WTC11 (cell line): ENCODE results near the gene COL17A1. TPM values are rescaled to one million over a fixed set of nuclear protein-coding genes. Genes with fewer than 3 reads are reported as not detected.

Source experiments
- ATAC-seq: fragments of 200-7000 bp; cut with Tn5 transposase; 2 replicates; pipeline ENCODE4 v1.10.0; 2021; ENCODE audit warnings: mild to moderate bottlenecking, moderate library complexity
- CTCF ChIA-PET: fragments of 300-600 bp; sonication (Branson Sonifier 250); formaldehyde crosslinking; loops from one replicate; lab custom pipeline; 2021; ENCODE audit warnings: antibody characterized with exemption; lab: Charles Lee
- POLR2A ChIA-PET: fragments of 350-600 bp; sonication (Branson Sonifier 250); formaldehyde crosslinking; loops from one replicate; lab custom pipeline; 2021; ENCODE audit warnings: antibody characterized with exemption; lab: Charles Lee
- DNase-seq: peaks from one replicate; pipeline ENCODE4 v3.0.0; 2021; ENCODE audit warnings: low spot score
- H3K27ac Mint-ChIP-seq: 2 replicates; pipeline ENCODE4 v1.8.0; 2021; ENCODE audit warnings: mixed read lengths
- H3K27me3 Mint-ChIP-seq: 2 replicates; pipeline ENCODE4 v1.8.0; 2021; ENCODE audit warnings: low read depth, mild to moderate bottlenecking, moderate library complexity, mixed read lengths
- H3K36me3 Mint-ChIP-seq: 2 replicates; pipeline ENCODE4 v1.8.0; 2021; ENCODE audit warnings: mixed read lengths
- H3K4me1 Mint-ChIP-seq: 2 replicates; pipeline ENCODE4 v1.8.0; 2022; ENCODE audit warnings: mixed read lengths
- H3K4me3 Mint-ChIP-seq: 2 replicates; pipeline ENCODE4 v1.8.0; 2021; ENCODE audit warnings: mild to moderate bottlenecking, moderate library complexity, mixed read lengths
- H3K9me3 Mint-ChIP-seq: 2 replicates; pipeline ENCODE4 v1.8.0; 2021; ENCODE audit warnings: mixed read lengths
- CREB1 ChIP-seq: sonication (generic); formaldehyde crosslinking; IDR thresholded peaks from 2 replicates; pipeline ENCODE4 v1.8.0; 2023; ENCODE audit warnings: mild to moderate bottlenecking, missing genetic modification reagents
- FOXJ3 ChIP-seq: sonication (generic); formaldehyde crosslinking; IDR thresholded peaks from 2 replicates; pipeline ENCODE4 v1.9.0; 2021; ENCODE audit warnings: missing genetic modification reagents, mild to moderate bottlenecking, borderline replicate concordance
- FOXP1 ChIP-seq: sonication (generic); formaldehyde crosslinking; IDR thresholded peaks from 2 replicates; pipeline ENCODE4 v1.8.0; 2022; ENCODE audit warnings: missing genetic modification reagents, mild to moderate bottlenecking, moderate library complexity, borderline replicate concordance
- GTF2I ChIP-seq: fragments of 250-450 bp; sonication (Bioruptor Pico); conservative IDR thresholded peaks from 2 replicates; pipeline ENCODE4 v1.4.0; 2021; ENCODE audit warnings: mild to moderate bottlenecking
- JUN ChIP-seq: sonication (generic); formaldehyde crosslinking; IDR thresholded peaks from 2 replicates; pipeline ENCODE4 v1.8.0; 2023; ENCODE audit warnings: mild to moderate bottlenecking, missing genetic modification reagents
- MXD4 ChIP-seq: fragments of 250-450 bp; sonication (Bioruptor Pico); IDR thresholded peaks from 2 replicates; pipeline ENCODE4 v1.8.0; 2021; ENCODE audit warnings: mild to moderate bottlenecking, moderate library complexity, borderline replicate concordance
- MYBL2 ChIP-seq: sonication (generic); formaldehyde crosslinking; IDR thresholded peaks from 2 replicates; pipeline ENCODE4 v1.8.1; 2023; ENCODE audit warnings: mild to moderate bottlenecking, moderate library complexity, missing genetic modification reagents
- NFE2L1 ChIP-seq: sonication (generic); formaldehyde crosslinking; IDR thresholded peaks from 2 replicates; pipeline ENCODE4 v1.8.1; 2023; ENCODE audit warnings: missing genetic modification reagents
- RELA ChIP-seq: sonication (generic); formaldehyde crosslinking; IDR thresholded peaks from 2 replicates; pipeline ENCODE4 v1.8.1; 2022; ENCODE audit warnings: missing genetic modification reagents, mild to moderate bottlenecking, borderline replicate concordance
- TEAD1 ChIP-seq: sonication (generic); formaldehyde crosslinking; IDR thresholded peaks from 2 replicates; pipeline ENCODE4 v1.8.0; 2022; ENCODE audit warnings: mild to moderate bottlenecking, missing genetic modification reagents
- ZNF232 ChIP-seq: sonication (generic); formaldehyde crosslinking; IDR thresholded peaks from 2 replicates; pipeline ENCODE4 v1.8.0; 2022; ENCODE audit warnings: mild to moderate bottlenecking, missing genetic modification reagents
- ZNF396 ChIP-seq: fragments of 250-450 bp; sonication (Bioruptor Pico); IDR thresholded peaks from 2 replicates; pipeline ENCODE4 v1.8.0; 2021; ENCODE audit warnings: mild to moderate bottlenecking, moderate library complexity, borderline replicate concordance
- total RNA-seq: library from RNA; stranded (reverse); gene quantifications from 3 replicates; pipeline ENCODE4 v1.2.3, GENCODE V29; 2021
- TF ChIP-seq, protein P1 (sequence below): fragments of 250-450 bp; sonication (Bioruptor Pico); IDR thresholded peaks from 2 replicates; pipeline ENCODE4 v2.1.2; 2022; ENCODE audit warnings: mild to moderate bottlenecking, moderate library complexity
- TF ChIP-seq, protein P2 (sequence below): sonication (generic); formaldehyde crosslinking; IDR thresholded peaks from 2 replicates; pipeline ENCODE4 v1.8.1; 2023; ENCODE audit warnings: mild to moderate bottlenecking, missing genetic modification reagents, borderline replicate concordance
- TF ChIP-seq, protein P3 (sequence below): sonication (generic); formaldehyde crosslinking; IDR thresholded peaks from 2 replicates; pipeline ENCODE4 v1.8.1; 2023; ENCODE audit warnings: mild to moderate bottlenecking, moderate library complexity, missing genetic modification reagents
- TF ChIP-seq, protein P4 (sequence below): sonication (generic); formaldehyde crosslinking; IDR thresholded peaks from 2 replicates; pipeline ENCODE4 v1.8.0; 2022; ENCODE audit warnings: mild to moderate bottlenecking, missing genetic modification reagents
- TF ChIP-seq, protein P5 (sequence below): fragments of 250-450 bp; sonication (Bioruptor Pico); IDR thresholded peaks from 2 replicates; pipeline ENCODE4 v1.9.0; 2021; ENCODE audit warnings: mild to moderate bottlenecking, borderline replicate concordance
- TF ChIP-seq, protein P6 (sequence below): fragments of 250-450 bp; sonication (Bioruptor Pico); IDR thresholded peaks from 2 replicates; pipeline ENCODE4 v1.9.0; 2021; ENCODE audit warnings: mild to moderate bottlenecking

COL17A1 gene
- total RNA-seq, 1 experiment from 2014 or later, result 1.5 TPM

DNA sequence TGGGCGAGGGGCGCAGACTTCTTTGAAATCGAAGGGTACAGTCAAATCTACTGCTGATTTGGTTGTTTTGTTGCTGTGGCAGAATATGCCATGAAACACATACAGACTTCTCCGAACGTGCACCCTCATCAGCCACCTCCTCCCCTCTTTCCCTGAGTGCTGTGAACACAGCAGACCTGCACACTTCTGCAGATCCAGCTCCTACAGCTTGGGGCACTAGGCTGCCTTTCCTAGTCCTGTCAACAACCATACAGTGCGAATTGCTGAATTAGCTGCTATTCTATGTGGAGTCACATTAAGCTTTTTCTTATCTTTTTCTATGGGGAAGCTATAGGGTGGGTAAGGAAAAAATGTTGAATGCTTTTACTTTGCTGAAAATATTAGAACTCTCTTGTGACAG, 57.5 kb downstream of the COL17A1 start (continued):
- no peak for TF ChIP-seq MXD4

DNA sequence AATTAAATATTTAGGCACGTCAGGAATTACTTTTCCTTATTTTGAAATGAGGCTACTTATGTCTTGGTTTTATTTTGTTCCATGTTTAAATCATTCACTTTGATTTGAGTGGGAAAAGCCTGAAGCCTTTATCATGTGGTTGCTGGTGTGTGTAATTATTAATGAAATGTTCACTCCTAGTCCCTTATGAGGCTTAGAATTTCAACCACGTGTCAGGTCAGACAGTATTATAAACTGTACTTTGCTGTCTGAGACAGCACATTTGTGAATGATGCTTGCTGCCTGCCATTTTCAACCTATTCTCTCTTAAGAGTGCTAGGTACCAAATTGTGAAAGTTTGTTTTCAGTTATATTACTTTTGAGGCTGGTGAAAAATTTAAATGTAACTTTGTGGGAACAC, 58.9 kb downstream of the COL17A1 start:
- no peak overlapping the region for H3K27ac Mint-ChIP-seq
- CTCF ChIA-PET, result no interaction called here
- peaks cover 12% of the 10 kb centered on the region for H3K36me3 Mint-ChIP-seq
- ATAC-seq, result no peak
- DNase-seq, result no peak
- no peak overlapping the region for H3K4me3 Mint-ChIP-seq
- POLR2A ChIA-PET, result no interaction called here
- H3K9me3 Mint-ChIP-seq, result no peaks in the 10 kb centered on the region
- TF ChIP-seq, protein P1, sequence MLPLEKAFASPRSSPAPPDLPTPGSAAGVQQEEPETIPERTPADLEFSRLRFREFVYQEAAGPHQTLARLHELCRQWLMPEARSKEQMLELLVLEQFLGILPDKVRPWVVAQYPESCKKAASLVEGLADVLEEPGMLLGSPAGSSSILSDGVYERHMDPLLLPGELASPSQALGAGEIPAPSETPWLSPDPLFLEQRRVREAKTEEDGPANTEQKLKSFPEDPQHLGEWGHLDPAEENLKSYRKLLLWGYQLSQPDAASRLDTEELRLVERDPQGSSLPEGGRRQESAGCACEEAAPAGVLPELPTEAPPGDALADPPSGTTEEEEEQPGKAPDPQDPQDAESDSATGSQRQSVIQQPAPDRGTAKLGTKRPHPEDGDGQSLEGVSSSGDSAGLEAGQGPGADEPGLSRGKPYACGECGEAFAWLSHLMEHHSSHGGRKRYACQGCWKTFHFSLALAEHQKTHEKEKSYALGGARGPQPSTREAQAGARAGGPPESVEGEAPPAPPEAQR (CRISPR knock-in tag), result no peak
- TF ChIP-seq, protein P2, sequence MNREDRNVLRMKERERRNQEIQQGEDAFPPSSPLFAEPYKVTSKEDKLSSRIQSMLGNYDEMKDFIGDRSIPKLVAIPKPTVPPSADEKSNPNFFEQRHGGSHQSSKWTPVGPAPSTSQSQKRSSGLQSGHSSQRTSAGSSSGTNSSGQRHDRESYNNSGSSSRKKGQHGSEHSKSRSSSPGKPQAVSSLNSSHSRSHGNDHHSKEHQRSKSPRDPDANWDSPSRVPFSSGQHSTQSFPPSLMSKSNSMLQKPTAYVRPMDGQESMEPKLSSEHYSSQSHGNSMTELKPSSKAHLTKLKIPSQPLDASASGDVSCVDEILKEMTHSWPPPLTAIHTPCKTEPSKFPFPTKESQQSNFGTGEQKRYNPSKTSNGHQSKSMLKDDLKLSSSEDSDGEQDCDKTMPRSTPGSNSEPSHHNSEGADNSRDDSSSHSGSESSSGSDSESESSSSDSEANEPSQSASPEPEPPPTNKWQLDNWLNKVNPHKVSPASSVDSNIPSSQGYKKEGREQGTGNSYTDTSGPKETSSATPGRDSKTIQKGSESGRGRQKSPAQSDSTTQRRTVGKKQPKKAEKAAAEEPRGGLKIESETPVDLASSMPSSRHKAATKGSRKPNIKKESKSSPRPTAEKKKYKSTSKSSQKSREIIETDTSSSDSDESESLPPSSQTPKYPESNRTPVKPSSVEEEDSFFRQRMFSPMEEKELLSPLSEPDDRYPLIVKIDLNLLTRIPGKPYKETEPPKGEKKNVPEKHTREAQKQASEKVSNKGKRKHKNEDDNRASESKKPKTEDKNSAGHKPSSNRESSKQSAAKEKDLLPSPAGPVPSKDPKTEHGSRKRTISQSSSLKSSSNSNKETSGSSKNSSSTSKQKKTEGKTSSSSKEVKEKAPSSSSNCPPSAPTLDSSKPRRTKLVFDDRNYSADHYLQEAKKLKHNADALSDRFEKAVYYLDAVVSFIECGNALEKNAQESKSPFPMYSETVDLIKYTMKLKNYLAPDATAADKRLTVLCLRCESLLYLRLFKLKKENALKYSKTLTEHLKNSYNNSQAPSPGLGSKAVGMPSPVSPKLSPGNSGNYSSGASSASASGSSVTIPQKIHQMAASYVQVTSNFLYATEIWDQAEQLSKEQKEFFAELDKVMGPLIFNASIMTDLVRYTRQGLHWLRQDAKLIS (CRISPR knock-in tag), result no peak
- TF ChIP-seq GTF2I (CRISPR knock-in tag) (no peak), ZNF396 (CRISPR knock-in tag) (no peak), CREB1 (CRISPR knock-in tag) (no peak), ZNF232 (no peak), TEAD1 (CRISPR knock-in tag) (no peak), RELA (no peak)
- TF ChIP-seq, protein P3, sequence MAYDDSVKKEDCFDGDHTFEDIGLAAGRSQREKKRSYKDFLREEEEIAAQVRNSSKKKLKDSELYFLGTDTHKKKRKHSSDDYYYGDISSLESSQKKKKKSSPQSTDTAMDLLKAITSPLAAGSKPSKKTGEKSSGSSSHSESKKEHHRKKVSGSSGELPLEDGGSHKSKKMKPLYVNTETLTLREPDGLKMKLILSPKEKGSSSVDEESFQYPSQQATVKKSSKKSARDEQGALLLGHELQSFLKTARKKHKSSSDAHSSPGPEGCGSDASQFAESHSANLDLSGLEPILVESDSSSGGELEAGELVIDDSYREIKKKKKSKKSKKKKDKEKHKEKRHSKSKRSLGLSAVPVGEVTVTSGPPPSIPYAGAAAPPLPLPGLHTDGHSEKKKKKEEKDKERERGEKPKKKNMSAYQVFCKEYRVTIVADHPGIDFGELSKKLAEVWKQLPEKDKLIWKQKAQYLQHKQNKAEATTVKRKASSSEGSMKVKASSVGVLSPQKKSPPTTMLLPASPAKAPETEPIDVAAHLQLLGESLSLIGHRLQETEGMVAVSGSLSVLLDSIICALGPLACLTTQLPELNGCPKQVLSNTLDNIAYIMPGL (CRISPR knock-in tag), result no peak
- peaks cover 6% of the 10 kb centered on the region for H3K4me1 Mint-ChIP-seq
- no peaks in the 10 kb centered on the region for H3K27me3 Mint-ChIP-seq

DNA sequence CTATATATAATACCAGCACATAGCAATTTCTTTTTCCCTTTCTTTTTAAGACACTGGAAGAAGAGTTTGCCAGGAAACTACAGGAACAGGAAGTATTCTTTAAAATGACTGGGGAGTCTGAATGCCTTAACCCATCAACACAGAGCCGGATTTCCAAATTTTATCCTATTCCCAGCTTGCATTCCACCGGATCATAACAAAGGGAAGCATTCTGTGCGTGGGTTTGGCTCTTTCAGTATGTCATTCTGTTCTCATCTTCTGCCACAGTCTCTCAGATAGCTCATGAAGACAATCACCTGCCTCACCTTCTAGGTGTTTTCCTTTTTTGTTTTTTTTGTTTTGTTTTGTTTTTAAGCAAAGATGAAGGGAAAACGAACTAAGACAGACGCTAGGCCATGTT, 60.2 kb downstream of the COL17A1 start:
- DNase-seq (no peak), ATAC-seq (no peak)
- Mint-ChIP-seq H3K27me3 (no peaks in the 10 kb centered on the region), H3K27ac (no peak overlapping the region), H3K4me3 (no peak overlapping the region), H3K9me3 (no peaks in the 10 kb centered on the region), H3K36me3 (peaks cover 16% of the 10 kb centered on the region), H3K4me1 (no peaks in the 10 kb centered on the region)
- ChIA-PET CTCF (no interaction called here), POLR2A (no interaction called here)
- TF ChIP-seq FOXP1 (CRISPR knock-in tag) (no peak), JUN (CRISPR knock-in tag) (no peak), NFE2L1 (CRISPR knock-in tag) (no peak), MYBL2 (no peak), MXD4 (no peak), FOXJ3 (CRISPR knock-in tag) (no peak)
- TF ChIP-seq, protein P4, sequence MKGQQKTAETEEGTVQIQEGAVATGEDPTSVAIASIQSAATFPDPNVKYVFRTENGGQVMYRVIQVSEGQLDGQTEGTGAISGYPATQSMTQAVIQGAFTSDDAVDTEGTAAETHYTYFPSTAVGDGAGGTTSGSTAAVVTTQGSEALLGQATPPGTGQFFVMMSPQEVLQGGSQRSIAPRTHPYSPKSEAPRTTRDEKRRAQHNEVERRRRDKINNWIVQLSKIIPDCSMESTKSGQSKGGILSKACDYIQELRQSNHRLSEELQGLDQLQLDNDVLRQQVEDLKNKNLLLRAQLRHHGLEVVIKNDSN, result no peak
- TF ChIP-seq, protein P5, sequence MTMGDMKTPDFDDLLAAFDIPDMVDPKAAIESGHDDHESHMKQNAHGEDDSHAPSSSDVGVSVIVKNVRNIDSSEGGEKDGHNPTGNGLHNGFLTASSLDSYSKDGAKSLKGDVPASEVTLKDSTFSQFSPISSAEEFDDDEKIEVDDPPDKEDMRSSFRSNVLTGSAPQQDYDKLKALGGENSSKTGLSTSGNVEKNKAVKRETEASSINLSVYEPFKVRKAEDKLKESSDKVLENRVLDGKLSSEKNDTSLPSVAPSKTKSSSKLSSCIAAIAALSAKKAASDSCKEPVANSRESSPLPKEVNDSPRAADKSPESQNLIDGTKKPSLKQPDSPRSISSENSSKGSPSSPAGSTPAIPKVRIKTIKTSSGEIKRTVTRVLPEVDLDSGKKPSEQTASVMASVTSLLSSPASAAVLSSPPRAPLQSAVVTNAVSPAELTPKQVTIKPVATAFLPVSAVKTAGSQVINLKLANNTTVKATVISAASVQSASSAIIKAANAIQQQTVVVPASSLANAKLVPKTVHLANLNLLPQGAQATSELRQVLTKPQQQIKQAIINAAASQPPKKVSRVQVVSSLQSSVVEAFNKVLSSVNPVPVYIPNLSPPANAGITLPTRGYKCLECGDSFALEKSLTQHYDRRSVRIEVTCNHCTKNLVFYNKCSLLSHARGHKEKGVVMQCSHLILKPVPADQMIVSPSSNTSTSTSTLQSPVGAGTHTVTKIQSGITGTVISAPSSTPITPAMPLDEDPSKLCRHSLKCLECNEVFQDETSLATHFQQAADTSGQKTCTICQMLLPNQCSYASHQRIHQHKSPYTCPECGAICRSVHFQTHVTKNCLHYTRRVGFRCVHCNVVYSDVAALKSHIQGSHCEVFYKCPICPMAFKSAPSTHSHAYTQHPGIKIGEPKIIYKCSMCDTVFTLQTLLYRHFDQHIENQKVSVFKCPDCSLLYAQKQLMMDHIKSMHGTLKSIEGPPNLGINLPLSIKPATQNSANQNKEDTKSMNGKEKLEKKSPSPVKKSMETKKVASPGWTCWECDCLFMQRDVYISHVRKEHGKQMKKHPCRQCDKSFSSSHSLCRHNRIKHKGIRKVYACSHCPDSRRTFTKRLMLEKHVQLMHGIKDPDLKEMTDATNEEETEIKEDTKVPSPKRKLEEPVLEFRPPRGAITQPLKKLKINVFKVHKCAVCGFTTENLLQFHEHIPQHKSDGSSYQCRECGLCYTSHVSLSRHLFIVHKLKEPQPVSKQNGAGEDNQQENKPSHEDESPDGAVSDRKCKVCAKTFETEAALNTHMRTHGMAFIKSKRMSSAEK (CRISPR knock-in tag), result no peak
- TF ChIP-seq, protein P6, sequence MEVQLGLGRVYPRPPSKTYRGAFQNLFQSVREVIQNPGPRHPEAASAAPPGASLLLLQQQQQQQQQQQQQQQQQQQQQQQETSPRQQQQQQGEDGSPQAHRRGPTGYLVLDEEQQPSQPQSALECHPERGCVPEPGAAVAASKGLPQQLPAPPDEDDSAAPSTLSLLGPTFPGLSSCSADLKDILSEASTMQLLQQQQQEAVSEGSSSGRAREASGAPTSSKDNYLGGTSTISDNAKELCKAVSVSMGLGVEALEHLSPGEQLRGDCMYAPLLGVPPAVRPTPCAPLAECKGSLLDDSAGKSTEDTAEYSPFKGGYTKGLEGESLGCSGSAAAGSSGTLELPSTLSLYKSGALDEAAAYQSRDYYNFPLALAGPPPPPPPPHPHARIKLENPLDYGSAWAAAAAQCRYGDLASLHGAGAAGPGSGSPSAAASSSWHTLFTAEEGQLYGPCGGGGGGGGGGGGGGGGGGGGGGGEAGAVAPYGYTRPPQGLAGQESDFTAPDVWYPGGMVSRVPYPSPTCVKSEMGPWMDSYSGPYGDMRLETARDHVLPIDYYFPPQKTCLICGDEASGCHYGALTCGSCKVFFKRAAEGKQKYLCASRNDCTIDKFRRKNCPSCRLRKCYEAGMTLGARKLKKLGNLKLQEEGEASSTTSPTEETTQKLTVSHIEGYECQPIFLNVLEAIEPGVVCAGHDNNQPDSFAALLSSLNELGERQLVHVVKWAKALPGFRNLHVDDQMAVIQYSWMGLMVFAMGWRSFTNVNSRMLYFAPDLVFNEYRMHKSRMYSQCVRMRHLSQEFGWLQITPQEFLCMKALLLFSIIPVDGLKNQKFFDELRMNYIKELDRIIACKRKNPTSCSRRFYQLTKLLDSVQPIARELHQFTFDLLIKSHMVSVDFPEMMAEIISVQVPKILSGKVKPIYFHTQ (CRISPR knock-in tag), result no peak
